HCT116 (cell line): ENCODE results near the gene ANKRD16. TPM values are rescaled to one million over a fixed set of nuclear protein-coding genes. Genes with fewer than 3 reads are reported as not detected.

ENCODE experiments used
- ATAC-seq: fragments of 200-7000 bp; cut with Tn5 transposase; 2 replicates; pipeline ENCODE4 v1.9.1; 2020; ENCODE audit warnings: mild to moderate bottlenecking, moderate library complexity
- BruUV-seq: library from RNA; stranded (reverse); fragments of 400-500 nt; replicated peaks from 2 replicates; lab custom pipeline; 2021; lab: Mats Ljungman, UMichigan
- CTCF ChIA-PET: fragments of 300-600 bp; sonication (Branson Sonifier 250); formaldehyde crosslinking; loops from one replicate; lab custom pipeline; 2021; ENCODE audit warnings: antibody characterized with exemption; lab: Charles Lee
- POLR2A ChIA-PET: fragments of 300-600, 350-600 bp; sonication (Branson Sonifier 250); formaldehyde crosslinking; loops from one replicate; lab custom pipeline; 2021; ENCODE audit warnings: antibody characterized with exemption; lab: Charles Lee
- RAD21 ChIA-PET, 2 experiments: fragments of 300-600 bp; sonication (Branson Sonifier 250); formaldehyde crosslinking; loops; one replicate each; lab custom pipeline; 2023; ENCODE audit warnings: low total read pairs in 2 of 2; ENCODE audit not compliant: uncharacterized antibody in 2 of 2, unreplicated experiment in 2 of 2, low non-redundant PET in 1 of 2; lab: Charles Lee
- DNase-seq: peaks from one replicate; pipeline ENCODE4 v3.0.0-alpha.2; 2010; ENCODE audit warnings: low read depth, low spot score
- H2AFZ ChIP-seq: fragments of 200-600 bp; shearing (Covaris generic), sonication (generic); 2 replicates; pipeline ENCODE4 v1.6.1; 2017; ENCODE audit warnings: low read depth, mixed run types, mixed read lengths, antibody characterized with exemption, low read length; ENCODE audit not compliant: poor library complexity, severe bottlenecking
- H3K27ac ChIP-seq: 2 replicates; pipeline ENCODE4 v1.5.1; 2012; ENCODE audit warnings: low read depth, low read length
- H3K27me3 ChIP-seq: fragments of 200-600 bp; sonication (generic); 2 replicates; pipeline ENCODE4 v1.6.1; 2016; ENCODE audit warnings: mixed run types, low read length, mixed read lengths; ENCODE audit not compliant: insufficient read depth
- H3K36me3 ChIP-seq, 2 experiments: fragments of 200-500 bp in 1 of 2; fragments of 200-600 bp in 1 of 2; sonication (Bioruptor generic) in 1 of 2; sonication (generic) in 1 of 2; 2 replicates each; pipeline versions ENCODE4 v1.5.1 to v1.6.1; 2014 to 2016; ENCODE audit warnings: low read length in 2 of 2, inconsistent platforms in 1 of 2, mixed read lengths in 1 of 2, mixed run types in 1 of 2; ENCODE audit not compliant: insufficient read depth in 2 of 2, control insufficient read depth in 1 of 2
- H3K4me1 ChIP-seq, 2 experiments: fragments of 200-600 bp in 1 of 2; sonication (generic) in 1 of 2; 2 replicates each; pipeline versions ENCODE4 v1.5.1 to v1.6.1; 2012 to 2017; ENCODE audit warnings: low read length in 2 of 2, inconsistent platforms in 1 of 2, mild to moderate bottlenecking in 1 of 2, mixed read lengths in 1 of 2, mixed run types in 1 of 2, moderate library complexity in 1 of 2; ENCODE audit not compliant: insufficient read depth in 2 of 2, control insufficient read depth in 1 of 2
- H3K4me2 ChIP-seq: fragments of 200-600 bp; sonication (generic); 2 replicates; pipeline ENCODE4 v1.6.1; 2017; ENCODE audit warnings: mixed run types, low read length, mixed read lengths
- H3K4me3 ChIP-seq, 2 experiments: fragments of 200-600 bp in 1 of 2; sonication (generic) in 1 of 2; replicated peaks in 1 of 2; 2 replicates each; pipeline ENCODE4 v1.5.1; 2011 to 2016; ENCODE audit warnings: low read length in 2 of 2, control low read depth in 1 of 2, low read depth in 1 of 2, mild to moderate bottlenecking in 1 of 2, mixed read lengths in 1 of 2, mixed run types in 1 of 2
- H3K79me2 ChIP-seq: fragments of 200-600 bp; sonication (generic); 2 replicates; pipeline ENCODE4 v1.6.1; 2017; ENCODE audit warnings: mild to moderate bottlenecking, mixed run types, low read length, moderate library complexity, mixed read lengths; ENCODE audit not compliant: insufficient read depth
- H3K9ac ChIP-seq: fragments of 200-600 bp; sonication (generic); 2 replicates; pipeline ENCODE4 v1.6.1; 2016; ENCODE audit warnings: low read length, mixed read lengths
- H3K9me2 ChIP-seq: fragments of 200-600 bp; sonication (generic), shearing (Covaris generic); 2 replicates; pipeline ENCODE4 v1.6.1; 2017; ENCODE audit warnings: mixed run types, mild to moderate bottlenecking, moderate library complexity; ENCODE audit not compliant: insufficient read depth
- H3K9me3 ChIP-seq, 2 experiments: fragments of 200-500 bp in 1 of 2; fragments of 200-600 bp in 1 of 2; sonication (Bioruptor generic) in 1 of 2; sonication (generic) in 1 of 2; 2 replicates each; pipeline ENCODE4 v1.6.1; 2014 to 2017; ENCODE audit warnings: low read length in 2 of 2, mixed read lengths in 2 of 2, inconsistent platforms in 1 of 2, low read depth in 1 of 2, mild to moderate bottlenecking in 1 of 2, mixed run types in 1 of 2, moderate library complexity in 1 of 2; ENCODE audit not compliant: control insufficient read depth in 1 of 2, insufficient read depth in 1 of 2
- H4K20me1 ChIP-seq: fragments of 200-600 bp; sonication (generic), shearing (Covaris generic); 2 replicates; pipeline ENCODE4 v1.6.1; 2017; ENCODE audit warnings: mixed run types, mild to moderate bottlenecking, moderate library complexity; ENCODE audit not compliant: insufficient read depth
- ATF3 ChIP-seq: IDR thresholded peaks from 2 replicates; pipeline ENCODE4 v1.6.1; 2012
- CBX3 ChIP-seq: IDR thresholded peaks from 2 replicates; pipeline ENCODE4 v1.6.1; 2012; ENCODE audit warnings: low read depth
- CEBPB ChIP-seq: IDR thresholded peaks from 2 replicates; pipeline ENCODE4 v1.6.1; 2012; ENCODE audit warnings: low read depth
- CTCF ChIP-seq, 3 experiments: fragments of 200-600 bp in 1 of 3; sonication (generic) in 1 of 3; IDR thresholded peaks in 2 of 3; conservative IDR thresholded peaks in 1 of 3; 2 replicates each; pipeline ENCODE4 v1.5.1; 2012 to 2017; ENCODE audit warnings: low read depth in 2 of 3, low read length in 2 of 3, antibody characterized with exemption in 1 of 3, borderline replicate concordance in 1 of 3, control low read depth in 1 of 3, mild to moderate bottlenecking in 1 of 3, mixed read lengths in 1 of 3, mixed run types in 1 of 3, moderate library complexity in 1 of 3; ENCODE audit not compliant: insufficient read depth in 1 of 3
- EGR1 ChIP-seq: IDR thresholded peaks from 2 replicates; pipeline ENCODE4 v1.6.1; 2012; ENCODE audit warnings: low read depth
- ELF1 ChIP-seq: IDR thresholded peaks from 2 replicates; pipeline ENCODE4 v1.6.1; 2012; ENCODE audit warnings: low read depth, borderline replicate concordance
- EZH2 ChIP-seq: fragments of 200-600 bp; sonication (generic); IDR thresholded peaks from 2 replicates; pipeline ENCODE4 v1.6.1; 2017; ENCODE audit warnings: antibody characterized with exemption, mixed run types
- EZH2phosphoT487 ChIP-seq: fragments of 200-600 bp; IDR thresholded peaks from 2 replicates; pipeline ENCODE4 v1.6.1; 2018; ENCODE audit warnings: antibody characterized with exemption, borderline replicate concordance
- FOSL1 ChIP-seq: IDR thresholded peaks from 2 replicates; pipeline ENCODE4 v1.6.1; 2012; ENCODE audit warnings: low read depth
- JUND ChIP-seq: IDR thresholded peaks from 2 replicates; pipeline ENCODE4 v1.6.1; 2012
- MAX ChIP-seq: IDR thresholded peaks from 2 replicates; pipeline ENCODE4 v1.6.1; 2012
- RAD21 ChIP-seq: IDR thresholded peaks from 2 replicates; pipeline ENCODE4 v1.6.1; 2012; ENCODE audit warnings: low read depth, mild to moderate bottlenecking
- REST ChIP-seq: IDR thresholded peaks from 2 replicates; pipeline ENCODE4 v1.6.1; 2012; ENCODE audit warnings: low read depth
- SIN3A ChIP-seq: IDR thresholded peaks from 2 replicates; pipeline ENCODE4 v1.6.1; 2012; ENCODE audit warnings: low read depth
- SP1 ChIP-seq: IDR thresholded peaks from 2 replicates; pipeline ENCODE4 v1.6.1; 2012; ENCODE audit warnings: low read depth
- TCF7L2 ChIP-seq: IDR thresholded peaks from 2 replicates; pipeline ENCODE4 v1.7.0; 2011; ENCODE audit warnings: borderline replicate concordance, inconsistent platforms; ENCODE audit not compliant: insufficient read depth, insufficient read length; ENCODE audit errors: extremely low read depth
- YY1 ChIP-seq: IDR thresholded peaks from 2 replicates; pipeline ENCODE4 v1.6.1; 2011; ENCODE audit warnings: low read length, low read depth, moderate library complexity, mild to moderate bottlenecking; ENCODE audit not compliant: insufficient replicate concordance; ENCODE audit errors: extremely low read depth
- ZBTB33 ChIP-seq: IDR thresholded peaks from 2 replicates; pipeline ENCODE4 v1.6.1; 2011; ENCODE audit warnings: mild to moderate bottlenecking, low read length, moderate library complexity; ENCODE audit not compliant: insufficient replicate concordance; ENCODE audit errors: extremely low read depth
- ZFX ChIP-seq: fragments of 450-650 bp; IDR thresholded peaks from 2 replicates; pipeline ENCODE4 v1.6.1; 2017
- intact Hi-C: fragments of 100-400 bp; cut with micrococcal nuclease; formaldehyde crosslinking; loops from 2 replicates; pipeline ENCODE4 v1.10.0; 2022
- total RNA-seq: library from RNA; stranded (reverse); gene quantifications from one replicate; pipeline ENCODE4 v1.2.1, GENCODE V29; 2021; ENCODE audit not compliant: unreplicated experiment

Gene ANKRD16
- total RNA-seq, 1 experiment from 2014 or later, result 9.4 TPM

- TF ChIP-seq ELF1 (no peak), RAD21 (no peak), ZFX (no peak), CEBPB (no peak), SIN3A (no peak), FOSL1 (no peak), ATF3 (no peak), EZH2 (no peak)
Observed at GRCh38 chr10:5818894-5819293, 70.8 kb downstream of the ANKRD16 start (continued).

GRCh38 chr10:5818048-5818331, 71.7 kb downstream of the ANKRD16 start:
- Histone ChIP-seq H3K79me2 (peaks cover 9% of the 10 kb centered on the region), H4K20me1 (no peaks in the 10 kb centered on the region), H3K4me1 (peaks cover 5 to 14% of the 10 kb centered on the region in 2 experiments; a peak in 2 of 4 replicates), H3K4me3 (no peak overlapping the region), H3K9ac (no peak overlapping the region), H3K27me3 (no peaks in the 10 kb centered on the region), H3K9me2 (no peaks in the 10 kb centered on the region), H3K36me3 (no peaks in the 10 kb centered on the region), H3K4me2 (no peak overlapping the region), H3K27ac (no peak overlapping the region), H3K9me3 (no peaks in the 10 kb centered on the region)
- ChIA-PET RAD21 (no interaction called here), POLR2A (no interaction called here)
- intact Hi-C loops, result no loop called here
- TF ChIP-seq TCF7L2 (no peak), RAD21 (no peak), EZH2 (no peak), ATF3 (no peak), SIN3A (no peak), FOSL1 (no peak), JUND (no peak), EGR1 (no peak), CBX3 (no peak), REST (no peak), EZH2phosphoT487 (no peak), YY1 (no peak), ZBTB33 (no peak), MAX (no peak), CTCF (IDR thresholded peaks at IDR 0.05 in 2 of 3, conservative IDR thresholded peaks at IDR 0.05 in 1 of 3; ENCODE audit: borderline replicate concordance in 1 of 3, insufficient read depth in 1 of 3, low read depth in 2 of 3, low read length in 2 of 3) (no peak), SP1 (no peak)
- TF ChIP-seq, all 23 proteins: peak for 0
- no peak overlapping the region for H2AFZ ChIP-seq
- BruUV-seq, result no TSS peak
- CTCF ChIA-PET, result no interaction called here
- DNase-seq (no peak), ATAC-seq (no peak)
